Loucy (cell line): ENCODE data around the gene ZNRF3.
A peak's percentile ranks its signal among the peaks of the same experiment; 100 is the strongest.

ENCODE experiments used
- H2AFZ ChIP-seq: fragments of 200-600 bp; sonication (generic); 2 replicates; pipeline ENCODE4 v1.6.0; 2016; ENCODE audit warnings: antibody characterized with exemption, mild to moderate bottlenecking, low read length, moderate library complexity
- H3F3A ChIP-seq: fragments of 200-600 bp; 2 replicates; pipeline ENCODE4 v1.6.0; 2016; ENCODE audit warnings: antibody characterized with exemption, low read depth, mild to moderate bottlenecking
- H3K27me3 ChIP-seq: fragments of 200-600 bp; sonication (generic); 2 replicates; pipeline ENCODE4 v1.6.1; 2014; ENCODE audit warnings: low read length, mild to moderate bottlenecking; ENCODE audit not compliant: insufficient read depth, poor library complexity, severe bottlenecking
- H3K36me3 ChIP-seq: fragments of 200-600 bp; sonication (generic); 2 replicates; pipeline ENCODE4 v1.6.1; 2016; ENCODE audit warnings: low read length; ENCODE audit not compliant: insufficient read depth
- H3K4me1 ChIP-seq: fragments of 200-600 bp; sonication (generic); 2 replicates; pipeline ENCODE4 v1.5.1; 2014; ENCODE audit warnings: low read length, mild to moderate bottlenecking; ENCODE audit not compliant: insufficient read depth, poor library complexity, severe bottlenecking
- H3K4me2 ChIP-seq: fragments of 200-600 bp; sonication (generic); 2 replicates; pipeline ENCODE4 v1.6.0; 2014; ENCODE audit warnings: antibody characterized with exemption, low read length, low read depth, mild to moderate bottlenecking; ENCODE audit not compliant: poor library complexity, severe bottlenecking
- H3K4me3 ChIP-seq: fragments of 200-600 bp; sonication (generic); 2 replicates; pipeline ENCODE4 v1.5.1; 2014; ENCODE audit warnings: low read length, mild to moderate bottlenecking, mixed read lengths; ENCODE audit not compliant: poor library complexity, severe bottlenecking
- H3K79me2 ChIP-seq: fragments of 200-600 bp; sonication (generic); 2 replicates; pipeline ENCODE4 v1.6.1; 2014; ENCODE audit warnings: low read length; ENCODE audit not compliant: insufficient read depth
- H3K9ac ChIP-seq: fragments of 200-600 bp; sonication (generic); 2 replicates; pipeline ENCODE4 v1.6.0; 2014; ENCODE audit warnings: mild to moderate bottlenecking, low read depth, low read length, moderate library complexity; ENCODE audit not compliant: poor library complexity, severe bottlenecking
- H3K9me2 ChIP-seq: fragments of 200-600 bp; sonication (generic); replicated peaks from 2 replicates; pipeline ENCODE4 v1.6.1; 2016; ENCODE audit warnings: low read depth, low read length, mixed read lengths
- H3K9me3 ChIP-seq: fragments of 200-600 bp; sonication (generic); 2 replicates; pipeline ENCODE4 v1.6.1; 2014; ENCODE audit warnings: mild to moderate bottlenecking, antibody characterized with exemption, low read length, low read depth; ENCODE audit not compliant: insufficient read depth
- H4K20me1 ChIP-seq: fragments of 200-600 bp; sonication (generic); 2 replicates; pipeline ENCODE4 v1.6.0; 2014; ENCODE audit warnings: antibody characterized with exemption, low read length, mild to moderate bottlenecking; ENCODE audit not compliant: insufficient read depth, poor library complexity, severe bottlenecking
- CTCF ChIP-seq: fragments of 200-600 bp; sonication (generic); conservative IDR thresholded peaks from 2 replicates; pipeline ENCODE4 v1.5.1; 2014; ENCODE audit warnings: mild to moderate bottlenecking, antibody characterized with exemption, low read length
- EZH2phosphoT487 ChIP-seq: fragments of 200-600 bp; IDR thresholded peaks from 2 replicates; pipeline ENCODE4 v1.6.1; 2018; ENCODE audit warnings: antibody characterized with exemption, mild to moderate bottlenecking, moderate library complexity, borderline replicate concordance

The ZNRF3 gene

DNA sequence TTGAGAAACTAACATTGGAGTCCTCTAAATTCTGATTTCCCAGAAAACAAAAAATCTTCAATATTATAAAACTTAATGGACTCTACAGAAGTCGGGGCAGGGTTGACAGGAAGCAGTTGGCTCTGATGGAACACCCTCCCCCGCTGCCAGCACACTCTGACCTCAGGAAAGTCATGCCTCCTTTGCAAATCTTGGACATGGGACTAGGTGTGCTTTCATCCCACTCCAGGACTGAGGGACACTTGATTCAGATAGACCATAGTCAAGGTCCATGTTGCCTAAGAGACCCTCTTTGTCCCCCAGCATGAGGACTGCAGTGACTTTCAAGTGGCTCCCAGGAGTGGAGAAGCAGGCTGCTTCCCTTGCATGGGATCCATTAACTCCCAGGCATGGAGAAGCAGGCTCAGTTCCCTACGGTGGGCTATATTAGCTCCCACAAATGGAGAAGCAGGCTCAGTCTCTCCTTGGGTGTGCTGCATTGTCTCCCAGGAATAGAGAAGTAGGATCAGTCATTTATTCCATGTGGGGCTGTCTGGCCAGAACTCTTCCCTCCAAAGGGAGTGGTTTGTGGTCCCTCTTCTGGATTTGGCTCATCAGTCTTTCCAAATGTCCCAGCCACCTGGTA lies 139.9 kb downstream of the ZNRF3 start:
- no peak overlapping the region for H3K9ac ChIP-seq
- H2AFZ ChIP-seq = no peak overlapping the region
- peak overlapping the region; percentile 11 for H3K4me2 ChIP-seq
- no peaks in the 10 kb centered on the region for H3K36me3 ChIP-seq
- no peaks in the 10 kb centered on the region for H3K9me3 ChIP-seq
- TF ChIP-seq EZH2phosphoT487 = no peak
- no peak for TF ChIP-seq CTCF
- H4K20me1 ChIP-seq = no peaks in the 10 kb centered on the region
- H3K4me1 ChIP-seq = peaks cover 19% of the 10 kb centered on the region
- no peaks in the 10 kb centered on the region for H3F3A ChIP-seq
- H3K9me2 ChIP-seq = no peaks in the 10 kb centered on the region
- no peak overlapping the region for H3K4me3 ChIP-seq
- H3K27me3 ChIP-seq = no peaks in the 10 kb centered on the region
- no peaks in the 10 kb centered on the region for H3K79me2 ChIP-seq

- no peaks in the 10 kb centered on the region for H3K9me2 ChIP-seq
- H3K79me2 ChIP-seq = no peaks in the 10 kb centered on the region
- H3K4me3 ChIP-seq = no peak overlapping the region
- no peaks in the 10 kb centered on the region for H3F3A ChIP-seq
- no peak overlapping the region for H3K4me2 ChIP-seq
- no peak overlapping the region for H2AFZ ChIP-seq
- no peak for TF ChIP-seq CTCF
- TF ChIP-seq EZH2phosphoT487 = no peak
- no peak overlapping the region for H3K9ac ChIP-seq
- H3K36me3 ChIP-seq = no peaks in the 10 kb centered on the region
- H3K4me1 ChIP-seq = peaks cover 35% of the 10 kb centered on the region
- no peaks in the 10 kb centered on the region for H4K20me1 ChIP-seq
- no peaks in the 10 kb centered on the region for H3K27me3 ChIP-seq
- H3K9me3 ChIP-seq = no peaks in the 10 kb centered on the region
Observed at GRCh38 chr22:29026579-29026978, 143.2 kb downstream of the ZNRF3 start.

GRCh38 chr22:29028468-29028867 lies 145.1 kb downstream of the ZNRF3 start:
- Histone ChIP-seq H2AFZ (no peak overlapping the region), H3K4me1 (peaks cover 34% of the 10 kb centered on the region), H3K27me3 (no peaks in the 10 kb centered on the region), H3K4me3 (no peak overlapping the region), H3K9ac (no peak overlapping the region), H3K36me3 (no peaks in the 10 kb centered on the region), H3K9me2 (no peaks in the 10 kb centered on the region), H3K79me2 (no peaks in the 10 kb centered on the region), H3F3A (no peaks in the 10 kb centered on the region), H3K9me3 (no peaks in the 10 kb centered on the region), H3K4me2 (no peak overlapping the region), H4K20me1 (no peaks in the 10 kb centered on the region)
- no peak for TF ChIP-seq EZH2phosphoT487
